GM12891 (cell line): Measurements from ENCODE around the gene PPP2R2B.

Experiments used
- DNase-seq: peaks from one replicate; pipeline ENCODE4 v3.0.0; 2011; ENCODE audit warnings: low spot score; ENCODE audit not compliant: insufficient read length
- FAIRE-seq: peaks from 2 replicates; lab custom pipeline; 2011; peaks lifted over from hg19 to GRCh38; lab: Jason Lieb, UNC
- PAX5 ChIP-seq: IDR thresholded peaks from 2 replicates; pipeline ENCODE4 v1.6.1; 2011; ENCODE audit warnings: low read length, moderate library complexity, mild to moderate bottlenecking; ENCODE audit not compliant: insufficient read depth, severe bottlenecking
- POLR2A ChIP-seq: IDR thresholded peaks from 2 replicates; pipeline ENCODE4 v1.6.1; 2011; ENCODE audit warnings: low read depth, low read length, control low read depth
- POLR2AphosphoS5 ChIP-seq: IDR thresholded peaks from 2 replicates; pipeline ENCODE4 v1.6.1; 2011; ENCODE audit warnings: low read depth, low read length, control low read depth
- POU2F2 ChIP-seq: IDR thresholded peaks from 2 replicates; pipeline ENCODE4 v1.6.1; 2011; ENCODE audit warnings: low read depth, mild to moderate bottlenecking, control low read depth, low read length, moderate library complexity
- SPI1 ChIP-seq: IDR thresholded peaks from 2 replicates; pipeline ENCODE4 v1.6.1; 2011; ENCODE audit warnings: low read depth, low read length, control low read depth
- TAF1 ChIP-seq: IDR thresholded peaks from 2 replicates; pipeline ENCODE4 v1.6.1; 2011; ENCODE audit warnings: low read depth, low read length, control low read depth

PPP2R2B gene

DNA sequence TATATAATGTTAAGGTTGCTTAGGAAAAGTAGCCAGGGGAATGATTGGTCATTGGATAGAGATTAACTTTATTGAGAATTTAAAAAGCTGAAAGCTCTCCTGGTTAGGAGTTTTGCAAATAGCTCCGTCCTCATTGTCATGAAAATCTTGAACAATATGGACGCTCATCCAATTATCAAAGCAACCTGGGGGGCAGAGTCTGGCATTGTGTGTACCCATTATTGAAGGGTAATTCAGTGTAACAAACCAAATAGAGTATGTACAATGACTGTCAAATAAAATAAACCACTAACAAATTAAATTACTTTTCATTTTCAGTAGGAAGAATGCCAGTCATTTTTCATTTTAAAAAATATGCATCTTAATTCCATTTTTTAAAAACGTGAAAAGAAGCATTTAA is 218.6 kb downstream of the PPP2R2B start:
- TF ChIP-seq SPI1 (no peak), PAX5 (no peak), POU2F2 (no peak), POLR2AphosphoS5 (no peak), POLR2A (no peak), TAF1 (no peak)
- FAIRE-seq: no peak
- no peak for DNase-seq

DNA sequence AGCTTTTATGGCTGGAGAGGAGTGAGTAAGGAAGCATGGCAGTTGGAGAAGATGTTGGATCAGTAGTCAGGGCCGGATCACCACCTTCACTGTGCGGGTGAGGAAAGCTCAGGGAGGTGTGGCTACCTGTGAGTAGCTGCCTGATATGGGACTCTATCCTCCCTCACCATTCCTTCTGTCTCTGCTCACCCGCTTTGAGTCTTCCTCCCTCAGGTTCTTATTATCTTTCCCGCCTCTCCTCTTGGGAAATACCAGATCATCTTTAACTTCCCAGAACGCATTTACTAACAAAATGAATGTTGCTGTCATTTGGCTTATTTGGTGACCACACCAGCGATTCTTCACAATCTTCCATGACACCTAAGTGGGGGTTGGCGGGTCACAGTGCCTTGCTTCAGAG is 221.9 kb downstream of the PPP2R2B start:
- FAIRE-seq (no peak), DNase-seq (no peak)
- TF ChIP-seq POU2F2 (no peak), POLR2AphosphoS5 (no peak), SPI1 (no peak), PAX5 (no peak), TAF1 (no peak), POLR2A (no peak)

DNA sequence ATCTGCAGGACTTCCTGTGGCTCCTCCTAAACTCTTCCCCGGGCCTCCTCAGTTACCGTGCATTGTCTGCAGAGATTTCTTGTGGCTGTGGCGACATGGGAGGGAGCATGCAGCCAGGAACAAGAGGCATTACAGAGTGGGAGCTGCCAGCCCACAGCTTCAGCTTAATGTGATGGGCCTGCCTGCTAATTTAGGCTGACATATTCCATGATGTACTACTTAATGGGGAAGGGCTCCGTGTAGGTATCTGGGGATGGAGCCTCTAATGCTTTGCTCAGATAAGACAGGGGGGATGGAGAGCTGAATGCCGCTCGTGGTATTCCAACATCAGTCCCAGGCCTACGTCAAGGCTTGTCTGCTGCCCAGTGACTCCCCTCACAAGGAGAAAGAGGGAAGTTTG is 225.0 kb downstream of the PPP2R2B start:
- DNase-seq (no peak), FAIRE-seq (no peak)
- TF ChIP-seq PAX5 (no peak), TAF1 (no peak), POU2F2 (no peak), SPI1 (no peak), POLR2A (no peak), POLR2AphosphoS5 (no peak)

GRCh38 chr5:146652547-146652946 is 226.0 kb downstream of the PPP2R2B start:
- FAIRE-seq (no peak), DNase-seq (no peak)
- TF ChIP-seq POLR2A: no peak
- no peak for TF ChIP-seq SPI1
- no peak for TF ChIP-seq PAX5
- TF ChIP-seq TAF1: no peak
- TF ChIP-seq POLR2AphosphoS5: no peak

DNA sequence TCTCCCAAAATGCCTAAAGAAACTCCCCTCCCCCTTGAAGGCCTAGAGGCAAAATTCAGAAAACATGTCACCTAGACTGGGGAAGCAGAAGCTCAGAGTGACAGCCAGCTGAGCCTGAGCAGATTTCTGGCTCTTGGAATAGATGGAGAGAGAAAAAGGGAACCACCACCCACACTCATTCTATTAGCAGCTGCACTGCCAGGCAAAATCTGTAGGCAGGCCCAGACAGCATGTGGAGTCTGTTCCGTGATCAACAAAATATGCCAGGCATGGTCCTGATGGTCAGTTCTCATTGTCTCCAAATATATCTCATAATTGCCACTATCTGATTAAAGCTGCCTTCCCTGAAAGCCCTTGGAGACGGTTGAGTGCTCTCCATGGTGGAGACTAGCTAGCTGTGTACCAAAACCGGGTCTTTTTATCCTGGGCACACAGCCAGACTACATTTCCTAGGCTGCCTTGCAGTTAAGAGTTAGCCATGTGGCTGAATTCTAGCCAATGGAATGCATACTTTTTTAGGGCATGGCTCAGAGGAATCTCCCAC is 230.8 kb downstream of the PPP2R2B start:
- FAIRE-seq (no peak), DNase-seq (no peak)
- TF ChIP-seq POLR2AphosphoS5: no peak

DNA sequence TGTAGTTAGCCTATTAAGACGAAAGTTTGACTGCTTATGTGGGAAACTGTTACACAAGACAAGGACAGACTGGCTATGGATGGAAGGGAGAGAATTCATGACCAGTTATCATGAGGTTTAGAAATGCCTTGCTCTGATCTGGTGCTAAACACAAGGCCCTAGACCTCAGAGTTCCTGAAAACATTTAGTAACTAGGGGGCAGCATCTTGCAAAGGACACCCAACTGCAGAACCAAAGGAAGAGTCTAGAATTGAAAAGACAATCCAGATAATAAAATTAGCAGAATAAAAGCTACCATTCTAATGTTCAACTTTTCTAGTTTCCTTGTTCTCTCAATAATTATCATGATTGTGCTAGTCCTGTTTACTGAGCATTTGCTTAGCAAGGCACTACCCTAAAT is 232.1 kb downstream of the PPP2R2B start:
- DNase-seq (no peak), FAIRE-seq (no peak)
- TF ChIP-seq POLR2A (no peak), TAF1 (no peak), SPI1 (no peak), POLR2AphosphoS5 (no peak), POU2F2 (no peak), PAX5 (no peak)

- FAIRE-seq (no peak), DNase-seq (no peak)
- TF ChIP-seq POLR2A (no peak), TAF1 (no peak), POU2F2 (no peak), PAX5 (no peak), SPI1 (no peak), POLR2AphosphoS5 (no peak)
Observed at GRCh38 chr5:146645342-146645741, 233.2 kb downstream of the PPP2R2B start.

DNA sequence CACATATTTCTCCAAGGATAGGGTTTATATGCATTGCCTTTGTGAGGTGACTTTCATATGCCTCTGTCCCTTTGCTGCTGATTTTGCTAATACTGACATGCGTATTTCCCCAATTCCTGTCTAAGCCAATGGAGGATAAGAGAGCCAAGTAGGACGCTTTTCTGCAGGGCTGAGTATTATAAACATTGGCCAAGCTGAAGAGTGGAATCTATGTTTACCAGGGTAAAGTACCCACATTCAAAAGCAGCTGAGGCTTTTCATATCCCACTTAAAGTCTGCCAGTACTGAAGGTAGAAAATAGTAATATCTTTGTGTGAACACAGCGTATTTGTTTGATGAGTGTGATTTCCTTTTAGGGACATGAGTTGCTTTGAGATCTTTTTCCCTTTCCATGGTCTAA is 233.7 kb downstream of the PPP2R2B start:
- no peak for TF ChIP-seq PAX5
- no peak for TF ChIP-seq POLR2A
- TF ChIP-seq SPI1: no peak
- TF ChIP-seq POU2F2: no peak
- TF ChIP-seq POLR2AphosphoS5: no peak
- no peak for TF ChIP-seq TAF1
- no peak for DNase-seq
- FAIRE-seq: no peak

DNA sequence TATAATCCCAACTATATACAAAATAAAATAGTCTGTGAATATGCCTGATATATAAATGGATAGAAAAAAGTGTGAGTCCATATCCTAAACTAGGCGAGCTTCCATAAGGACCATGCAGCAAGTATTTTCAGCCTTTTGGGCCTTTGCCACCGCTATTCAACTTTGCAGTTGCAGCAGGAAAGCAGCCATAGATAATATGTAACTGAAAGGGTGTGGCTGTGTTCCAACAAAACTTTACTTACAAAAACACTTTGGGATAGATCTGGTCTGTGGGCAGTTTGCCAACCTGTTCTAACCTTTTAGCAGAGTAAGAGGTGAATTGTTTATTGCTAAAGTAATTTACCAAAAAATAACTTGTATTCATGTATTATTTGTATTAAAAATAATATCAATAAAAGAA is 234.8 kb downstream of the PPP2R2B start:
- TF ChIP-seq POLR2A (no peak), PAX5 (no peak), POU2F2 (no peak), SPI1 (no peak), POLR2AphosphoS5 (no peak), TAF1 (no peak)
- DNase-seq: no peak
- FAIRE-seq: no peak

- FAIRE-seq: no peak
- TF ChIP-seq PAX5 (no peak), POLR2AphosphoS5 (no peak), POU2F2 (no peak), SPI1 (no peak), TAF1 (no peak), POLR2A (no peak)
Observed at GRCh38 chr5:146642410-146642809, 236.1 kb downstream of the PPP2R2B start.

GRCh38 chr5:146641941-146642340 is 236.6 kb downstream of the PPP2R2B start:
- TF ChIP-seq POLR2AphosphoS5: no peak
- DNase-seq (no peak), FAIRE-seq (no peak)

More at GRCh38 chr5:146642410-146642809, 236.1 kb downstream of the PPP2R2B start:
- DNase-seq: no peak
